PC-9 (cell line): ENCODE data around the gene TTC7B. TPM values are rescaled to one million over a fixed set of nuclear protein-coding genes. Genes with fewer than 3 reads are reported as not detected.

Experiments used
- BruUV-seq: library from RNA; stranded (reverse); fragments of 400-500 nt; replicated peaks from 2 replicates; lab custom pipeline; 2021; lab: Mats Ljungman, UMichigan
- CTCF ChIA-PET: fragments of 300-600 bp; sonication (Branson Sonifier 250); formaldehyde crosslinking; loops from one replicate; lab custom pipeline; 2022; ENCODE audit warnings: antibody characterized with exemption; lab: Charles Lee
- POLR2A ChIA-PET: fragments of 300-600 bp; sonication (Branson Sonifier 250); formaldehyde crosslinking; loops from one replicate; lab custom pipeline; 2022; ENCODE audit warnings: antibody characterized with exemption; ENCODE audit not compliant: unreplicated experiment; lab: Charles Lee
- DNase-seq, 2 experiments: peaks; one replicate each; pipeline versions ENCODE4 v3.0.0 to v3.0.0-alpha.2; 2015 to 2022; ENCODE audit warnings: mixed read lengths in 1 of 2
- H2AFZ ChIP-seq: fragments of 200-600 bp; sonication (generic); 2 replicates; pipeline ENCODE4 v1.8.1; 2017; ENCODE audit warnings: antibody characterized with exemption
- H3F3A ChIP-seq: fragments of 200-600 bp; sonication (generic); 2 replicates; pipeline ENCODE4 v1.8.1; 2017; ENCODE audit warnings: antibody characterized with exemption, mild to moderate bottlenecking, low read depth; ENCODE audit not compliant: insufficient read depth
- H3K27ac ChIP-seq: fragments of 200-600 bp; sonication (generic); 2 replicates; pipeline ENCODE4 v1.6.1; 2016; ENCODE audit warnings: mixed run types
- H3K27me3 ChIP-seq: fragments of 200-600 bp; sonication (generic); 2 replicates; pipeline ENCODE4 v1.6.1; 2016; ENCODE audit warnings: low read depth, mixed run types; ENCODE audit not compliant: insufficient read depth
- H3K36me3 ChIP-seq: fragments of 200-600 bp; sonication (generic); 2 replicates; pipeline ENCODE4 v1.6.1; 2016; ENCODE audit warnings: low read depth, mixed run types
- H3K4me1 ChIP-seq: fragments of 200-600 bp; sonication (generic); replicated peaks from 2 replicates; pipeline ENCODE4 v1.6.1; 2016; ENCODE audit warnings: mixed run types; ENCODE audit not compliant: insufficient read depth
- H3K4me2 ChIP-seq: fragments of 200-600 bp; sonication (generic); 2 replicates; pipeline ENCODE4 v1.6.1; 2017; ENCODE audit warnings: mixed run types
- H3K4me3 ChIP-seq: fragments of 200-600 bp; sonication (generic); 2 replicates; pipeline ENCODE4 v1.6.1; 2016; ENCODE audit warnings: mixed run types
- H3K79me2 ChIP-seq: fragments of 200-600 bp; sonication (generic); 2 replicates; pipeline ENCODE4 v1.6.1; 2017; ENCODE audit warnings: low read depth, mixed run types
- H3K9me2 ChIP-seq: fragments of 200-600 bp; sonication (generic); 2 replicates; pipeline ENCODE4 v1.8.1; 2017; ENCODE audit warnings: mild to moderate bottlenecking; ENCODE audit not compliant: insufficient read depth
- H3K9me3 ChIP-seq: fragments of 200-600 bp; sonication (generic); 2 replicates; pipeline ENCODE4 v1.8.1; 2016; ENCODE audit warnings: low read depth; ENCODE audit not compliant: insufficient read depth
- H4K20me1 ChIP-seq: fragments of 200-600 bp; sonication (generic); 2 replicates; pipeline ENCODE4 v1.8.1; 2017; ENCODE audit not compliant: insufficient read depth
- CTCF ChIP-seq: fragments of 200-600 bp; sonication (generic); conservative IDR thresholded peaks from 2 replicates; pipeline ENCODE4 v1.6.1; 2017; ENCODE audit warnings: mixed run types, antibody characterized with exemption, mild to moderate bottlenecking, moderate library complexity
- EZH2 ChIP-seq: fragments of 200-600 bp; sonication (generic); IDR thresholded peaks from 2 replicates; pipeline ENCODE4 v1.8.0; 2017; ENCODE audit warnings: antibody characterized with exemption, low read depth
- intact Hi-C: fragments of 100-400 bp; cut with micrococcal nuclease; formaldehyde crosslinking; loops from one replicate; pipeline ENCODE4 v1.10.0; 2022; ENCODE audit not compliant: unreplicated experiment
- total RNA-seq: library from RNA; stranded (reverse); gene quantifications from 2 replicates; pipeline ENCODE4 v1.2.3, GENCODE V29; 2021

TTC7B gene
- total RNA-seq, 1 experiment from 2014 or later: 6.8 TPM

GRCh38 chr14:90820958-90821357 lies 4.7 kb upstream of the TTC7B start:
- no TSS peak for BruUV-seq
- no peak for DNase-seq
- POLR2A ChIA-PET: no interaction called here
- Histone ChIP-seq H3K9me3 (no peaks in the 10 kb centered on the region), H3K4me1 (0 out of 2 replicates have a peak, but pooled peaks cover 4% of the 10 kb centered on the region), H4K20me1 (no peaks in the 10 kb centered on the region), H3K4me3 (no peak overlapping the region), H3K79me2 (no peaks in the 10 kb centered on the region), H3K9me2 (no peaks in the 10 kb centered on the region), H2AFZ (no peak overlapping the region), H3K36me3 (no peaks in the 10 kb centered on the region), H3K4me2 (no peak overlapping the region), H3F3A (no peaks in the 10 kb centered on the region), H3K27me3 (no peaks in the 10 kb centered on the region), H3K27ac (no peak overlapping the region)
- CTCF ChIA-PET: no interaction called here
- intact Hi-C loops: no loop called here
- no peak for TF ChIP-seq CTCF
- TF ChIP-seq EZH2: no peak

GRCh38 chr14:90819734-90820393 lies 3.6 kb upstream of the TTC7B start:
- H3K9me2 ChIP-seq: no peaks in the 10 kb centered on the region
- H3K36me3 ChIP-seq: no peaks in the 10 kb centered on the region
- H3F3A ChIP-seq: no peaks in the 10 kb centered on the region
- no peak overlapping the region for H3K4me3 ChIP-seq
- H3K9me3 ChIP-seq: no peaks in the 10 kb centered on the region
- TF ChIP-seq EZH2: no peak
- no peak for TF ChIP-seq CTCF
- ChIA-PET POLR2A (no interaction called here), CTCF (no interaction called here)
- no peaks in the 10 kb centered on the region for H3K79me2 ChIP-seq
- no TSS peak for BruUV-seq
- intact Hi-C loops: no loop called here
- H4K20me1 ChIP-seq: no peaks in the 10 kb centered on the region
- peak overlapping the region; percentile 3; the same call in 1 of the 2 replicates for H3K4me2 ChIP-seq
- H2AFZ ChIP-seq: no peak overlapping the region
- H3K4me1 ChIP-seq: 0 out of 2 replicates have a peak, but pooled peaks cover 4% of the 10 kb centered on the region
- H3K27ac ChIP-seq: no peak overlapping the region
- peak in 1 of 2 experiments; percentile 55 for DNase-seq
- H3K27me3 ChIP-seq: no peaks in the 10 kb centered on the region

- Histone ChIP-seq H4K20me1 (no peaks in the 10 kb centered on the region), H3F3A (no peaks in the 10 kb centered on the region), H3K27me3 (no peaks in the 10 kb centered on the region), H3K36me3 (no peaks in the 10 kb centered on the region), H3K9me3 (no peaks in the 10 kb centered on the region), H3K4me1 (0 out of 2 replicates have a peak, but pooled peaks cover 4% of the 10 kb centered on the region), H3K9me2 (no peaks in the 10 kb centered on the region), H2AFZ (no peak overlapping the region), H3K4me3 (no peak overlapping the region), H3K4me2 (no peak overlapping the region), H3K27ac (no peak overlapping the region), H3K79me2 (no peaks in the 10 kb centered on the region)
- no peak for TF ChIP-seq CTCF
- TF ChIP-seq EZH2: no peak
- intact Hi-C loops: no loop called here
- ChIA-PET CTCF (no interaction called here), POLR2A (no interaction called here)
- DNase-seq: no peak
- BruUV-seq: no TSS peak
Measured at GRCh38 chr14:90818715-90819114, 2.5 kb upstream of the TTC7B start.
